Upper lobe of left lung (tissue), 6 donors: ENCODE results near the gene MICAL3. TPM values are rescaled to one million over a fixed set of nuclear protein-coding genes. Genes with fewer than 3 reads are reported as not detected.

Experiments used
- ATAC-seq, 2 donors: fragments of 200-7000 bp; cut with Tn5 transposase; one replicate each; pipeline ENCODE4 v1.9.1; 2022; ENCODE audit warnings: mild to moderate bottlenecking in 2 of 2, moderate library complexity in 2 of 2; ENCODE audit not compliant: low FRiP score in 2 of 2
- DNase-seq, 2 donors: peaks; one replicate each; pipeline ENCODE4 v3.0.0-alpha.2; 2019 to 2020
- H3K27ac ChIP-seq, 4 donors: fragments of 200-600 bp; sonication (generic); one replicate each; pipeline ENCODE4 v1.5.1; 2016 to 2019
- H3K27me3 ChIP-seq, 4 donors: fragments of 200-600 bp; sonication (generic); one replicate each; pipeline ENCODE4 v1.5.1; 2017 to 2019
- H3K36me3 ChIP-seq, 4 donors: fragments of 200-600 bp; sonication (generic); one replicate each; pipeline ENCODE4 v1.5.1; 2016 to 2019
- H3K4me1 ChIP-seq, 4 donors: fragments of 200-600 bp; sonication (generic); one replicate each; pipeline ENCODE4 v1.5.1; 2018 to 2019
- H3K4me3 ChIP-seq, 4 donors: fragments of 200-600 bp; sonication (generic); one replicate each; pipeline ENCODE4 v1.5.1; 2017 to 2019; ENCODE audit warnings: mild to moderate bottlenecking in 2 of 4, moderate library complexity in 1 of 4
- H3K9me3 ChIP-seq, 4 donors: fragments of 200-600 bp; sonication (generic); one replicate each; pipeline ENCODE4 v1.5.1; 2018 to 2019
- EP300 ChIP-seq, 4 donors: sonication (generic); formaldehyde crosslinking; IDR thresholded peaks; one replicate each; pipeline ENCODE4 v1.5.1; 2017; ENCODE audit warnings: antibody characterized with exemption in 4 of 4, control low read depth in 2 of 4
- POLR2A ChIP-seq, 4 donors: fragments of 450-650 bp; IDR thresholded peaks; one replicate each; pipeline ENCODE4 v1.5.1; 2016 to 2017; ENCODE audit warnings: antibody characterized with exemption in 4 of 4, mild to moderate bottlenecking in 2 of 4
- POLR2AphosphoS5 ChIP-seq, 2 donors: sonication (generic); formaldehyde crosslinking; IDR thresholded peaks; one replicate each; pipeline ENCODE4 v1.5.1; 2017; ENCODE audit warnings: antibody characterized with exemption in 2 of 2
- WGBS, 2 donors: methylation state at CpG; one replicate each; pipeline ENCODE4 v1.1.5; 2017 to 2018; 5-methylcytosine and 5-hydroxymethylcytosine counted together
- total RNA-seq, 6 donors: library from RNA; depleted of rRNA in 4 of 6; stranded (reverse); fragments of >200 nt in 4 of 6; gene quantifications; one replicate each; pipeline versions ENCODE4 v1.1.0 to v1.2.1, GENCODE V29; 2016 to 2021
- TF ChIP-seq, protein P1 (sequence below), 6 experiments: fragments of 450-650 bp in 4 of 6; fragments of 200-600 bp in 2 of 6; sonication (generic) in 2 of 6; IDR thresholded peaks; one replicate each; pipeline ENCODE4 v1.5.1; 2016 to 2019; ENCODE audit warnings: antibody characterized with exemption in 6 of 6
- donor health status: DM: no; HTN: no; CAD: no; lungs with moderate emphysema.
- donor health status: DM: no; HTN: yes; CAD: no; lungs with severe emphysema.

MICAL3 gene
- total RNA-seq, 6 donors from 2014 or later, result 6.4 to 39.8 (median 23.4) TPM

DNA sequence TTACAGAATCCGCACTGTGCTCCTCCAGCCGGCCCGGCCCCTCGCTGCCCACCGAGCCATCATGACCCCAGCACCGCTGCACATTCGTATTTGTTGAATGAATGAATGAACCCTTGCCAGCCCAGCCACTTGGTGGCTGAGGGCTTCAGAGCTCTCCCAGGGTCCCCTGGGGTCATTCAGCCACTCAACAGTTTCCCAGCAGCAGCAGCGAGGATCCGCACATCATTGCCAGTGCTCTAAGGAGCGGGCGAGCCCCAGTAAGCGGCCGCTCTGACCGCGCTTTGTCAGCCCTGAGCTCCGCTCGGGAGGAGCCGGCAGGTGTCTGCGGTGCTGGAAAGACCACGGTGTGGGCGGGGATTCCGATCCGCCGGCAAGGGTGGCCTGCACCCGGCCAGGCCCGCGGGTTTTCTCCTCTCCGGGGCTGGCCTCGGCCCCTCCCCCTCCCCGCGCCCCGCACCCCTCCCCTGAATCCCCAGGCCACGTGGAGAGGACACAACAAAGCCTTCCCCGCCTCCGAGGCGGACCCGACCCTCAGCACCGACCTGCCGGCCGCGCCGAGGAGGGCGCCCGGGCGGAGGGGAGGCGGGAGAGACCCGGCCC lies 250.7 kb downstream of the MICAL3 start:
- H3K4me3 ChIP-seq, result peak overlapping the region; percentile 70 to 92 (median 87)
- H3K27ac ChIP-seq, result peak overlapping the region; percentile 77 to 91 (median 83)
- ATAC-seq, result peak; percentile 1 to 42
- WGBS, 2 donors, result 0% methylated on average over 3 to 23 of the region's 47 CpGs
- H3K4me1 ChIP-seq, result peaks cover 17 to 68% (median 40%) of the 10 kb centered on the region in 4 donors
- TF ChIP-seq, protein P1, sequence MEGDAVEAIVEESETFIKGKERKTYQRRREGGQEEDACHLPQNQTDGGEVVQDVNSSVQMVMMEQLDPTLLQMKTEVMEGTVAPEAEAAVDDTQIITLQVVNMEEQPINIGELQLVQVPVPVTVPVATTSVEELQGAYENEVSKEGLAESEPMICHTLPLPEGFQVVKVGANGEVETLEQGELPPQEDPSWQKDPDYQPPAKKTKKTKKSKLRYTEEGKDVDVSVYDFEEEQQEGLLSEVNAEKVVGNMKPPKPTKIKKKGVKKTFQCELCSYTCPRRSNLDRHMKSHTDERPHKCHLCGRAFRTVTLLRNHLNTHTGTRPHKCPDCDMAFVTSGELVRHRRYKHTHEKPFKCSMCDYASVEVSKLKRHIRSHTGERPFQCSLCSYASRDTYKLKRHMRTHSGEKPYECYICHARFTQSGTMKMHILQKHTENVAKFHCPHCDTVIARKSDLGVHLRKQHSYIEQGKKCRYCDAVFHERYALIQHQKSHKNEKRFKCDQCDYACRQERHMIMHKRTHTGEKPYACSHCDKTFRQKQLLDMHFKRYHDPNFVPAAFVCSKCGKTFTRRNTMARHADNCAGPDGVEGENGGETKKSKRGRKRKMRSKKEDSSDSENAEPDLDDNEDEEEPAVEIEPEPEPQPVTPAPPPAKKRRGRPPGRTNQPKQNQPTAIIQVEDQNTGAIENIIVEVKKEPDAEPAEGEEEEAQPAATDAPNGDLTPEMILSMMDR (IDR thresholded peaks at IDR 0.05), result no peak
- TF ChIP-seq POLR2AphosphoS5 (IDR thresholded peaks at IDR 0.05) (no peak), POLR2A (IDR thresholded peaks at IDR 0.05) (no peak), EP300 (IDR thresholded peaks at IDR 0.05) (no peak)
- no peaks in the 10 kb centered on the region for H3K36me3 ChIP-seq
- peak in 1 of 2 donors; percentile 89 for DNase-seq
- no peaks in the 10 kb centered on the region for H3K9me3 ChIP-seq
- no peaks in the 10 kb centered on the region for H3K27me3 ChIP-seq

DNA sequence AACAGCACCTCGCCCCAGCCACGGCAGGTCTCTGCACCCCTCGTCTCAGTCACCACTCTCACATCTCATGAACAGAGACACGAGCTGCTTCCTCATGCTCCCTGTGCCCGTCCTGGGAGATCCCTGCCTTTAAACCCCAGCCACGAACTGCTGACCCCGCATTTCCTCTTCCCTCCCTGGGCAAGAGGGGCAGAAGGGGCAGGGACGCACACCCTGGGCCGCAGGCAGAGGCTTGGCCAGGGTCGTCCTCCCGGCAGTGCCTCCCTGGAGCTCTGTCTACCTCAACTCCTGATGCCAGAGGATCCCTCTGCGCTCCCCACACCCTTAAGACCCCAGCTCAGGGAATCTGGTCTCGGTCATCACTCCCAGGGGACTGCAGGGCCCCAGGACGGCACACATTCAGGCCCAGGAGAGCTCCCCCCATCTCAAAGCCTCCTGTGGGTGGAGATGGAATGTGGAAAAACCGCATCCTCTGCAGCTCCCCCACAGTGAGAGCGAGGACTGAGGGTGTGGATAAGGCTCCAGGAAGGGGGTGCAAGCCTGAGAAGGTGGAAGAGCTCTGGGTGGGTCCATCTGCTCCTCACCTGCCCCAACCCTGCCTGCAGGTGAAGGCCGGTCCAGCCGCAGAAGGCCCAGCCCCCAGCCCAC lies 251.3 kb downstream of the MICAL3 start:
- DNase-seq, result peak in 1 of 2 donors; percentile 47
- H3K36me3 ChIP-seq, result no peaks in the 10 kb centered on the region
- peak overlapping the region; percentile 27 to 91 (median 83) for H3K27ac ChIP-seq

DNA sequence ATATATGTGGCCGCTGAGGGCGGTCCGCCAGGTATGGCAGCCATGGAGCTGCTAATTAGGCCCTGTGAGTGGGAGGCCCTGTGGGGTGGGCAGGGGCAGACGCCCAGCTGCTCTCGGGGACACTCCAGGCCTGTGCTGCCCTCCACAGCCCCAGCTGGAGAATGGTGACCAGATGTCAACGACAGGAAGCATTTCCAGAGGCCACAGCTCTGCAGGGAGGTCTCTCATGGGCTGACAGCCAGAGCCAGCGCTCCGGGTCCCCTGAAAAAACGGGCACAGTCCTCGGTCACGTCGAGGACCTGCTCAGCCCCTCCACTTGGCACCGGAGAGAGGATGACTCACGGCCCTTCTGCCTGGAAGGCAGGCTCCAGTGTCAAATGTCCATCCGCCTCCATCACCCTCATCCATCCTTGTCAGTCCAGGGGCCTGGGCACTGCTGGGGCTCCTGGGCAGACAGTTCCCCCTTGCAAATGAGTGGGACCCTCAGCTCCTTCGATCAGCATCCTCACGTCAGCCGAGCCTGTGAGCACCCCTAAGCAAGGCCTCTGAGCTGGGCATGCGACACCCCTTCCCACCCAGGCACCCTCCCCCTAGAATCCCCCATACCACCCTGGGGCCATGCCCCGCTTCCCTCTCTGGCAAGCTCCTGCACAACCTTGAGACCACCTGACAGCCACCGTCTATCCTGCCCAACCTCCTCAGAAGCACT lies 252.0 kb downstream of the MICAL3 start:
- H3K27ac ChIP-seq, result peak overlapping the region; percentile 27 to 91 (median 66)
- DNase-seq, result peak in 1 of 2 donors; percentile 59
- H3K9me3 ChIP-seq, result no peaks in the 10 kb centered on the region
- no peaks in the 10 kb centered on the region for H3K36me3 ChIP-seq
- peak in 1 of 2 donors; percentile 3 for ATAC-seq
- 84 to 90% methylated on average over 5 to 18 of the region's 21 CpGs for WGBS, 2 donors
- H3K4me3 ChIP-seq, result peak overlapping the region in 3 of 4 donors; percentile 84 to 92 (median 90)
- TF ChIP-seq POLR2A (IDR thresholded peaks at IDR 0.05) (no peak), POLR2AphosphoS5 (IDR thresholded peaks at IDR 0.05) (no peak), EP300 (IDR thresholded peaks at IDR 0.05) (no peak)
- TF ChIP-seq, protein P1 (IDR thresholded peaks at IDR 0.05), result no peak
- peaks cover 17 to 59% (median 34%) of the 10 kb centered on the region in 4 donors for H3K4me1 ChIP-seq
- H3K27me3 ChIP-seq, result no peaks in the 10 kb centered on the region

More for the DNA sequence above, 251.3 kb downstream of the MICAL3 start:
- TF ChIP-seq, protein P1 (IDR thresholded peaks at IDR 0.05), result no peak
- TF ChIP-seq POLR2AphosphoS5 (IDR thresholded peaks at IDR 0.05), result no peak
- no peak for TF ChIP-seq EP300 (IDR thresholded peaks at IDR 0.05)
- no peak for TF ChIP-seq POLR2A (IDR thresholded peaks at IDR 0.05)
- ATAC-seq, result peak in 1 of 2 donors; percentile 27
- peak overlapping the region; percentile 70 to 92 (median 87) for H3K4me3 ChIP-seq
- H3K9me3 ChIP-seq, result no peaks in the 10 kb centered on the region
- WGBS, 2 donors, result 47 to 50% methylated on average over 9 to 14 of the region's 18 CpGs
- H3K4me1 ChIP-seq, result peaks cover 17 to 62% (median 36%) of the 10 kb centered on the region in 4 donors
- no peaks in the 10 kb centered on the region for H3K27me3 ChIP-seq

DNA sequence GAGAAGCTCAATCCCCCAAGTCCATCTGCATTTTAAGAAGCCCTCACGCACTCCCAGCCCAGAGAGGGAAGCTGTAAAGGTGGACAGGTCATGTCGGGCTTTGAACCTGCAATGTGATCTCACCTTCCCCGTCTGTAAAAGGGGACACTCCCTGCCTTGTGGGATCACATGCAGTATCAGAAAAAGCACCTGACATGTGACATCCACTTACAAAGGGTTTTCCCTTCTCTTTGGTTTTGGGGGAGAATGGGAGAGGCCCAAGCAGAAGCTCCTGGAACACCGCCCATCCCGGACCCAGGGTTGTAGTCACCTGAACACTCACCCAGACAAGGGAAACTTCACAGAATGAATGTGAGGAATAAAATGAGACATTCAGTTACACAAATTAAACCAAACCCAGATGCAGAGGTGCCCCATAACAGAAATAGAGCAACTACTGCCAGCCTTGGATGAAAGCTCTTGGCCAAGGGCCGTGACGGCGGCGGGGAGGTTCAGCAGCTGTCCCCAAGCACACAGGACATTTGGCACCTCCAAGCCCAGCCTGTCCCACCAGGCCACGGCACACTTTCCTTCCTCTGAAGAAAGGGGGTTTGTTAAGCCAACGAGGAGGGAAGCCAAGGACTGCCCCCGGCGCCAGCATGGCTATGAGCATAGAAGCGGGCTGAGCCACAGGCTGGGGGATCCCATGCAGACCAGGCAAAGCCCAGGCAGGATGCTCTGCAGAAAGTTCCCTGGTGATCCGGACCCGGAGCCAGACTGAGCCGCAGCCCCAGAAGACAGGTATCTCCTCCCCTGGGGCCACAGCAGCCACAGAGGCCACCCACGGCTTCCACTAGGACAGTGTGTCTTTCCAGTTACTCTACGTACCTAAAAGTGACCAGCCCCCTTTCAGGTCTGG lies 253.9 kb downstream of the MICAL3 start:
- ATAC-seq (no peak), DNase-seq (peak in 1 of 2 donors; percentile 54)
- Histone ChIP-seq H3K9me3 (no peaks in the 10 kb centered on the region), H3K27me3 (no peaks in the 10 kb centered on the region), H3K4me1 (peaks cover 17 to 58% (median 33%) of the 10 kb centered on the region in 4 donors), H3K36me3 (no peaks in the 10 kb centered on the region), H3K27ac (peak overlapping the region in 3 of 4 donors; percentile 51 to 91 (median 84)), H3K4me3 (no peak overlapping the region)
- WGBS, 2 donors, result 90 to 96% methylated on average over 11 to 19 of the region's 19 CpGs
- TF ChIP-seq POLR2A (IDR thresholded peaks at IDR 0.05) (no peak), POLR2AphosphoS5 (IDR thresholded peaks at IDR 0.05) (no peak), EP300 (IDR thresholded peaks at IDR 0.05) (no peak)
- TF ChIP-seq, protein P1 (IDR thresholded peaks at IDR 0.05), result no peak
